22Rv1 (cell line): Measurements from ENCODE around the gene DGKG.

ENCODE experiments used
- ZFX ChIP-seq: fragments of 450-650 bp; IDR thresholded peaks from 2 replicates; pipeline ENCODE4 v1.6.1; 2017; ENCODE audit warnings: antibody characterized with exemption, borderline replicate concordance
- TF ChIP-seq, protein P1 (sequence below): fragments of 450-650 bp; IDR thresholded peaks from 2 replicates; pipeline ENCODE4 v1.5.1; 2017; ENCODE audit warnings: mild to moderate bottlenecking

DNA sequence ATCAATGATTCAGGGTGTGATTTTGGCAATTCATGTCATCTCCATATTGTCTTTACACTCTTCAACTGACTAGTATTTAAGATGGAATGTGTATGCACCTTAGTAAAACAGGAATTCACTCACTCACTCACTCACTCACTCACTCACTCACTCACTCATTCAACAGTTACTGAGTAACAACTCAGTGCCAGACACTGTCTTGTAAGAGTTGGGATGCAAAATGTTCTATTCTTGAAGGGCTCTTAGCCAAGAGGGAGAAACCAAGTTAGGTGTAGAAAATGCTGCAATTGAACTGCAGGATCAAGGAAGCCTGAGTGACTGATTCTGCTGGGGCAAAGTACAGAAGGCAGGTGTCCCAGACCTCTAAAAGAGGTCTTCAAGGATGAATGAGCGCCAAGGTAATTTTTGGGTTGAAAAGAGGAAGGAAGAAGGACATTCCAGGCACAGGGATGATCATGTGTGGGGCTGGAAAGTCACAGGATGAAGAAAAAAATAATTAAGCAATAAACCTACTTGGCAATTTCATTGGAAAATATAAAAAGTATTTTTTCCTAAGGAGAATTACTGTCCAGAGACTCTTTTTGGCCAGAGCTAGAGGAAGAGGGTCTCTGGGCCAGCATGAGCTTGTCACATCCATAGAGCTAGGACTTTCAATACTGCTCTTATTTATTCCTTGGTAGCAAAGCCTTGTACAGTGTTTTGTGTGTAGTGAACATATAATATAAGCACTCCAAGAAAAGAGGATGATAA lies 194.2 kb downstream of the DGKG start:
- TF ChIP-seq, protein P1, sequence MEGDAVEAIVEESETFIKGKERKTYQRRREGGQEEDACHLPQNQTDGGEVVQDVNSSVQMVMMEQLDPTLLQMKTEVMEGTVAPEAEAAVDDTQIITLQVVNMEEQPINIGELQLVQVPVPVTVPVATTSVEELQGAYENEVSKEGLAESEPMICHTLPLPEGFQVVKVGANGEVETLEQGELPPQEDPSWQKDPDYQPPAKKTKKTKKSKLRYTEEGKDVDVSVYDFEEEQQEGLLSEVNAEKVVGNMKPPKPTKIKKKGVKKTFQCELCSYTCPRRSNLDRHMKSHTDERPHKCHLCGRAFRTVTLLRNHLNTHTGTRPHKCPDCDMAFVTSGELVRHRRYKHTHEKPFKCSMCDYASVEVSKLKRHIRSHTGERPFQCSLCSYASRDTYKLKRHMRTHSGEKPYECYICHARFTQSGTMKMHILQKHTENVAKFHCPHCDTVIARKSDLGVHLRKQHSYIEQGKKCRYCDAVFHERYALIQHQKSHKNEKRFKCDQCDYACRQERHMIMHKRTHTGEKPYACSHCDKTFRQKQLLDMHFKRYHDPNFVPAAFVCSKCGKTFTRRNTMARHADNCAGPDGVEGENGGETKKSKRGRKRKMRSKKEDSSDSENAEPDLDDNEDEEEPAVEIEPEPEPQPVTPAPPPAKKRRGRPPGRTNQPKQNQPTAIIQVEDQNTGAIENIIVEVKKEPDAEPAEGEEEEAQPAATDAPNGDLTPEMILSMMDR, result no peak
- no peak for TF ChIP-seq ZFX
